Activated T-helper 9 cell treated with anti-CD3 and anti-CD28 coated beads, Interleukin-2, amount 50 U/mL, for 16 hours (primary cell): ENCODE results near the gene TNPO3.
"Not testable (repeated sequence)": the region's sequence is repeated elsewhere in the genome, so short reads cannot be mapped to it uniquely, and the experiment has no call there.

Experiments used
- DNase-seq: peaks from one replicate; pipeline ENCODE4 v3.0.0-alpha.2; 2020; ENCODE audit warnings: low read depth

TNPO3 gene

DNA sequence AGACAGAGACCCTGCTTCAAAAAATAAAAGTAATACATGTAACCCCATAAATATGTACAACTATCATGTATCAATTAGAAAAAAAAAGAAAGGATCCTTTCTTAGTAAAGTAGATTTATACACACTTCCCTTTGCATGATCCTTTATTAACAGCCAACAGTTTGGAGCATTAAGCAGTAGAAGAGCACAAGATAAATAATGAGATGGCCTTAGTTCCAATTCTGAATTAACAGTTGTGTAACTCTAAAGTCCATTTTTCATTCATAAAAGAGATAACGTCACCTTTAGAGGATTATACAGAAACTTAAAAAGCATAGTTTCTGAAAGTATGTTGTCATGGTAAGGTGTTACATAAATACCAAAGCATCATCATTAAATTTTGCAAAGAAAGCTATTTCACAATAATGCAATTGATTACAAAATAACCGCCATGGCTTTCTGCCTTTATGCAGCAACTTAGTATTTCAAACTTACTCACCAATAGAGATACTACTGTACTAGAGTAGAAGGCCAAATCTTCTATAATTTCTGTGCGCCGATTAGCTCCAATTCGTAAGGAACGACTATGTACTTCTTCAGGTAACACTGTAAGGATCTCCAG lies 40.3 kb downstream of the TNPO3 start:
- DNase-seq: no peak

DNA sequence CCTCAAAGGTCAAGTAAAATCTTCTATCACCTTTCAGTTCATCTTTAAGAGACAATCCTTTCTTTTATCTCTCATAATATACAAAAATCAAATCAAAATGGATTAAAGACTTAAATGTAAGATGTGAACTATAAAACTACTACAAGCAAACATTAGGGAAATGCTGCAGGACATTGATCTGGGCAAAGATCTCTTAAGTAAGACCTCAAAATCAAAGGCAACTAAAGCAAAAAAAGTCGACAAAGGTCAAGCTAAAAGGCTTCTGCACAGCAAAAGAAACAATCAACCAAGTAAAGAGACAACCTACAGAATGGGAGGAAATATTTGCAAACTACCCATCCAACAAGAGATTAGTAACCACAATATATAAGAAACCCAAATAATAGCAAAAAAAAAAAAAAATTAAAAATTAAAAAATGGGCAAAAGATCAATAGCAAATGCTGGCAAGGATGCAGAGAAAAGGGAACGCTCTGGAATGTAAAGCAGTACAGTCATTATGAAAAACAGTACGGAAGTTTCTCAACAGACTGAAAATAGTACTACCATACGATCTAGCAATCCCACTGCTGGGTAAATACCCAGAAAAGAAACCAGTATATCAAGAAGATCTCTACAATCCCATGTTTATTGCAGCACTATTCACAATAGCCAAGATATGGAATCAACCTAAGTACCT lies 41.7 kb downstream of the TNPO3 start:
- DNase-seq: no peak

DNA sequence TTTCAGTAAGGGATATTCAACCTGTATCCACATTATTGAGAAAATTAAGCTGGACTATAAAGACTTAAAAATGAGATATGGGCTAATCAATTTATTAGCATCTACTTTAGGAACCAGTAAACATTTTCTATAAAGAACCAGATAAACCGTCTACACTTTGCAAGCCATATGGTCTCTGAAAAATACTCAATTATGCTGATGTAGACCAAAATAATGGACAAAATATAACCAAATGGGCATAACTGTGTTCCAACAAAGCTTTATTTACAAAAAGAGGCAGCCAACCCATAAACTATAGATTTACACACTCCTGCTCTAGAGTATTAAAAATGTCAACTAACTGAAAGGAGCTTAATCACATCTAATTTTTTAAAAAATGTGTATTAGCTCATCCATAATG lies 42.3 kb downstream of the TNPO3 start:
- DNase-seq: no peak

DNA sequence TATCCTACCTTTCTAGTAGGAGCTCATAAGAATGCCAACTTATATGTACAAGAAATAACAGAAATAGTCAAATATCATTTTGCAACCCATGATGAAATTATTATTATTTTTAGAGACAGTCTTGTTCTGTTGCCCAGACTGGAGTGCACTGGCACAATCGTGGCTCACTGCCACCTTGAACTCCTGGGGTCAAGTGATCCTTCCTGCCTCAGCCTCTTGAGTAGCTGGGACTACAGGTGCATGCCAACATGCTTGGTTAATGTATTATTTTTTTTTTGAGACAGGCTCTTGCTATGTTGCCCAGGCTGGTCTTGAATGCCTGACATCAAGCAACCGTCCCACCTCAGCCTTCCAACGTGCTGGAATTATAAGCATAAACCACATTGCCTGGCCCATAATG lies 44.8 kb downstream of the TNPO3 start:
- DNase-seq: no peak

DNA sequence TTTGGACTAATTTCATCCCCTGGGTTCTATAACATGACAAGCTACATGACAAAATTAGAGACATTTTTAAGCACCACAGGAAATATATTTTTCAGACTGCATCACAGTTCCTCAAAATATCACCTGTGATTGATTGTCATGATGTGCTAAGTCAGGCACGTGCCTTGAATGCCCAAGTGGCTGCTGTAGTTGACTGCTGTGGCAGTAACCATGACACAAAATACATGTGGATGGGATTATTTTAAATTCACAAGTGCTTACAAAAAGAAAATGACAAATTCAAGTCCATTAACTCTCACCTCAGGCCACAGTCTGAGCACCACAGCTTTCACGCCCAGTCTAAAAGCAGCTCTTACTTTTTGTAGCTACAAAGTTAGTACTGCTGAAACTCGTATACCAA lies 45.5 kb downstream of the TNPO3 start:
- no peak for DNase-seq

DNA sequence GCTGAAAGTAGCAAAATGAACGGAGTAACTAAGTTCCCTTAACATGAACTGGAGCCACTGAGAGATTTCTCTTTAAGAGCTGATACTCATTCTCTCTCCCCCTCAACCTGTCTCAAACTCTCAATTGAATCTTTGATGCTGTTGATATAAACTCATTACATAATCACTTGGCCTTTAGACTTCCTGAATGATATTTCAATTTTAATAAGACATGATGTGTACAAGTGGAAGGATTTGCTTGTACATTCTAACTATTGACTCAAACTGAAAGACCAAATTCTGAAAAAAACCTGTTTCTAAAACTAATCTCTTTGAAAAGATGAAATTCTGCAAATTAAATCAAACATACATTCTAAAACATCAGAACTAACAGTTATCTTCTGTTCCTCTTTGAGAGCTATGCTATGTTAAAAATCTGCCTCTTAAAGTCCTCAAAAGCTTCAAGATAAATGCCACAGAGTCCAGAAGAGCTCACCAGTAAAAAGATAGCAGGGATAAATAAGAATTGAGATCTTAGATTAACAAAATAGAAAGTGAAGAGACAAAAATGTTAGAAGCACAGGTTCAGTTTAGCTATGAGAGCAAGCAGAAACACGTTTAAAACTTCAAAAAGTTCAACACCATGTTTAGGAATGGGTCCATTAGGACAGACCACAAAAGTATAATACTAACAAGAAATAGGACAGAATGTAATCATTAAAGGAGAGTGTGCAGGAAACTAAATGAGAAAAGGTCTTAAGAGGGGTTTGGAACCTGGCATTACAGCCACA lies 46.1 kb downstream of the TNPO3 start:
- DNase-seq: no peak

DNA sequence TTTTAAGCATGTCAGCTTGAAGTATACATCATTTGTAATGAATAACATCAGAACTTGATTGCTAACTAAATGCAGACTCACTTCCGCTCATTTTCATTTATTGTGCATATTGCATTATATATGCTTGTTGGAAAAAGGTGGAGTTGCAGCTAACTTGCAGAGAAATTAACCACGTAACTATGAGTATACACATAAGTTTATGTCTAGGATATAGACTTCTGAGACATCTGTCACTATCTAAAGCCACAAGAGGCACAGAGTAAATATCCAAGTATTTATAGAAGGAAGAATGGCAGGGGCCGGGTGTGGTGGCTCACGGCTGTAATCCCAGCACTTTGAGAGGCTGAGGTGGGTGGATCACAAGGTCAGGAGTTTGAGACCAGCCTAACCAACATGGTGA lies 47.3 kb downstream of the TNPO3 start:
- no peak for DNase-seq

DNA sequence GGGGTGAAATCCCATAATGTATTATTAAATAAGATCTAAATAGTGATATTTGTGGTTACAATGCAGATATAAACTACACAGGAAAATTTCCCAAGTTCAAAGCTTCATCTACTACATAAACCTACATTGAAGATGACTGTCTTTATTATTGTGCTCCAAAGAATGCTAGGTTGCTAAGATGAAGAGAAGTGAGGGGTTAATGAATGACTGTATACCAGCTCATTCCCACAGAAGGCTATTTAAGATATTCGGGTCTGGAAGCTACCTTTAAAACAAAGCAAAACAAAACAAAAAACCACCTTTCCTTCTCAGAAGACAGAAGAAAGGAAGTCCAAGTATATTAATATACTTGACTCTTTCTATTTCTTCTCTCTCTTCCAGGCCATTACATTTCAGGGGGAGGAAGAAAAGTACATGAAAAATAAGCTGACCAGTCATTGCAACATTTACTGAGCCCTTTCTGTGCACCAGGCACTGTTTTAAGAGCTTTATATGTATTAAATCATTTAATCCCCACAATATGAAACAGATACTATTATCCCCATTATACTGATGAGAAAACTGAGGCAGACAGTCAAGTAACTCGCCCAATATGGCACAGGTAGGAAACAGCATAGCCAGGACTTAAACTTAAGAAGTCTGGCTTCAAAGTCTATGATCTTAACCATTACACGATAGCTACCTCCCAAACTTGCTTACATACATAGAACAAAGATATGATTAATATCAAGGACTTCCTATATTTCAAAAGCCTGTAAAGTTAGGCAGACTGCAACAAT lies 48.1 kb downstream of the TNPO3 start:
- DNase-seq: no peak

DNA sequence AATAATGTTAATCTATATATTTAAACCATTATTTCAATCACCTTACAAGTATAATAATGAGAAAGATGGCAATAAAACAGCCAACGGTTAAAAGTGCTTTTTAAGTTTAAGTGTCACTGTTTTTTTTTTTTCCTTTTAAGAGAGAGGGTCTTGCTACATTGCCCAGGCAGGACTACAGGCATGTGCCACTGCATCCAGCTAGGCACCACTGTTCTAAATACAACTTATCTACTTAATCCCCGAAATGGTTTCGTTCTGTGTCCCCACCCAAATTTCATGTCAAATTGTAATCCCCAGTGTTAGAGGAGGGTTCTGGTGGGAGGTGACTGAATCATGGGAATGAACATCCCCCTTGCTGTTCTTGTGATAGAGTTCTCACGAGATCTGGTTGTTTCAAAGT lies 49.7 kb downstream of the TNPO3 start:
- no peak for DNase-seq

DNA sequence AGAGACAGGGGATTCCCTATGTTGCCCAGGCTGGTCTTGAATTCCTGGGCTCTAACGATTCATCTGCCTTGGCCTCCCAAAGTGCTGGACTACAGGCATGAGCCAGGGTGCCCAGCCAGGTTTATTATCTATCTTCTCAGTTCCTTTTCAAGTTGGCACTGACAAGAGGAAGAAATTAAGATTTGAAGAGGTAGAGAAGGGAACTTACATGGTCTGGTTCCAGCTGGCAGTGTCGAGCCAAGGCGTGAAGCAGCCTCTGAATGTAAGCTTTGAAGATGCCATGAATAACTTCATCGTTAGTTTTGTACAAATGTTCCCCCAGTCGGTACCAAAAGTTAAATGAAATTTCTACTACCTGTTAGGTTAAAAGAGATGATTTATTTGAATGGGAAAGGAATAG lies 57.7 kb downstream of the TNPO3 start:
- no peak for DNase-seq

DNA sequence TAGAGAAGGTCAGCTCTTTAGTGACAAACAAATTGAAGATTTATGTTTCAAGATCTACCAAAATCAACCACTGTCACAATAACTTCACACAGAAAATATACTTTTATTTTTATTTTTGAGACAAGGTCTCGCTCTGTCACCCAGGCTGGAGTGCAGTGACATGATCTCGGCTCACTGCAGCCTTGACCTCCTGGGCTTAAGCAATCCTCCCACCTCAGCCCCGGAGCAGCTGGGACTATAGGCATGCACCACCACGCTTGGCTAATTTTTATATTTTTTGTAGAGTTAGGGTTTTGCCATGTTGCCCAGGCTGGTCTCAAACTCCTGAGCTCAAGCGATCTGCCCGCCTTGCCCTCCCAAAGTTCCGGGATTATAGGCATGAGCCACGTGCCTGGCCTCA lies 60.4 kb downstream of the TNPO3 start:
- DNase-seq: not testable (repeated sequence)

DNA sequence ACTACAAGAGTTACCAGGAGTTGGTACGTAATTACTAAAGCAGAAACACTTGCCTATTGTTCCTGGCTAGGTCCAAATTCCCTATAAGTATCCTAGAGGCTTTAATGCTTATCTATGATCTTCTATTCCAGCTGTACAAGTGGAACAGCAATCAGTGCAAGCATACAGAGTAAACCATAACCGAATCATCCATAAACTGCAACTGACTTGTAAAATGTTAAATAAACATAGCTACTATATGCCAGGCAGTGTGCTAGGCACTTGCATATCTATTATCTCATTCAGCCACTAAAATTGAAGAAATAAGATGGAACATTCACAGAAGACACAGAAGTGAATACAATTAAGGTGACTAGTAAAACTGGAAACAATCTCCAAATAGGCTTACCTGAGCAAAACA lies 61.5 kb downstream of the TNPO3 start:
- DNase-seq: no peak

DNA sequence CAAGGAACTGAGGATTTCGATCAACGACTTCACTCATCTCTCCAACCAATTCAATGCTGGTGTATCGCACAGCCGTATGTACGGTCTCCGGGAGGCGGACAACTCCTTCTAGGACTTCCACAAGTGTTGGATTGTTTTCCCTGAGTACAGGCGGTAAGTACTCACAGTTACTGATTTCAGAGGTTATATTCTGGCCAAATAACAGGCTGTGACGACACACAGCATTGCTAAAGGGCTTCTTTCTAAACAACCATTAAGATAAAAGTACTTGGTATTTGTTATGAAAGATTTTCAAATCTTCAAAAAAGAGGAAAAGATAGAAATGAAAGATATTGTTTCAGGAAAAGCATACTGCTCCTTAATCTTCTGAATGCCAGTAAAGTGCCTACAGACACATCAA lies 65.0 kb downstream of the TNPO3 start:
- no peak for DNase-seq

DNA sequence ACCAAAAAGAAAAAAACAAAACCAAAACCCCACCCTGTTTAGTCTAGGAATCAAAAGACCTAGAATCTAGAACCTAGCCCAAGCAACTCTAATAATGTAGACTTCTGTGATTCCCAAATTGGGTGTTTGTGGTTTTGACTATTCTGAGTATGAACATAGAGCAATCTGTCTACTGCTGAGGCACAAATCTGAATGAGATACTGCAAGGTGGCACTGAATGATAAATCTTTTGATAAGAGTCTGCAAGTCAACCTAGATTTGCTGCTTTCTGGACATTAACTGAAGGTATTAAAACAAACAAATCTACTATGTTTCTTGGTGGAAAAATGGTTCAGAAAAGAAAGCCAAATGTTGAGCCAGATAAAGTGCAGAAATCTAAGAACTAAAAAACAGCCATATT lies 66.5 kb downstream of the TNPO3 start:
- DNase-seq: no peak

DNA sequence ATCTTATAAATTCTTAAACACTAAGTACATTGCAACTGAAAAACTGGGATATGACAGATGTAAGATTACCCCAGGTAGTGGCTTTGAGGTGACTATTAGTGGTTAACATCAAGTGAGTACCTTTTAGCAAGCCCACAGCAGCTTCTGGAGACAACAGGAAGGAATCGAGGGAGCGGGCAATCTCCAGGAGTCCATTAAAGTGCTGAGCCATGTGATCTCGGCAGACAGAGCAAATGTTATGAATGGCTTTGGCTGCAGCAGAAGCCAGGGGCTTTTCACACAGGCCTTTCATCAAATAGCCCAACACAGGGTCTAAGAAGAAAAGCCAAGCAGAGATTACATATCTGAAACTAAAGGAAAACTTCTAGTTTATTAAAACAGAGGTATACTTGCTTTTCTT lies 68.3 kb downstream of the TNPO3 start:
- DNase-seq: no peak

DNA sequence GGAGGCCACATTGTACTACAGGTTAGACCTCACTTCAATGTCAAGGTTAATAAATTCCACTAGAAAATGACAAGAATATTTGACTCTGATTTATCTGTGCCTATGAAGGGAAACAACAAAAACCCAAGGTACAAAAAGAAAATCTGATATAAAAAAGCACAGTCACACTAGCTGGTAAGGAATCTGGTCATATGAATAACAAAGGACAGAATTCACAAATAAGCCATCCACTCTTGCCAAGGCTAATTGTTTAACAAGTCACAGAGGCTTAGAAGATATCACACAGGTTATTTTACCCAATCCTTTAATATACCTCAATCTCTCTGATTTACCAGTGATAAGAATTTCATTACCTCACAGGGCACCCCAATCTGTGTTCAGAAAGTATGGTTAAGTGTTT lies 69.3 kb downstream of the TNPO3 start:
- DNase-seq: no peak

DNA sequence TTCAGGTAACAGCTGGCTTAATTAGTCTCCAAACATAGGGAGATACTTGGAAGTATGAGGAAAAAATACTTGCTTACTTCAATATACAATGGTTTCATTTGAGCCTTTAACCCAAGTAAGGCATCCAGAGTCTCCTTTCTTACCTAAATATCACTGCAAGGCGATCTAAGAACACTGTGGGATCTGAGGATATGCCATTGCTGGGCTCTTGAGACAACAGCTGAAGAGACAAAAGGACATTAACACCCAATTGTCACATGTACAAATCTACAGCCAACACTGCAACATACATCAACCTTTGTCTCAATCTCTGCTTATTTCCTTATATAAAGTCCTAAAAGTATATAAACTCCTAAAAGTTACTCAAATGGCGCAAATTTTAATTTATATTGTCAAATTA lies 72.8 kb downstream of the TNPO3 start:
- no peak for DNase-seq

DNA sequence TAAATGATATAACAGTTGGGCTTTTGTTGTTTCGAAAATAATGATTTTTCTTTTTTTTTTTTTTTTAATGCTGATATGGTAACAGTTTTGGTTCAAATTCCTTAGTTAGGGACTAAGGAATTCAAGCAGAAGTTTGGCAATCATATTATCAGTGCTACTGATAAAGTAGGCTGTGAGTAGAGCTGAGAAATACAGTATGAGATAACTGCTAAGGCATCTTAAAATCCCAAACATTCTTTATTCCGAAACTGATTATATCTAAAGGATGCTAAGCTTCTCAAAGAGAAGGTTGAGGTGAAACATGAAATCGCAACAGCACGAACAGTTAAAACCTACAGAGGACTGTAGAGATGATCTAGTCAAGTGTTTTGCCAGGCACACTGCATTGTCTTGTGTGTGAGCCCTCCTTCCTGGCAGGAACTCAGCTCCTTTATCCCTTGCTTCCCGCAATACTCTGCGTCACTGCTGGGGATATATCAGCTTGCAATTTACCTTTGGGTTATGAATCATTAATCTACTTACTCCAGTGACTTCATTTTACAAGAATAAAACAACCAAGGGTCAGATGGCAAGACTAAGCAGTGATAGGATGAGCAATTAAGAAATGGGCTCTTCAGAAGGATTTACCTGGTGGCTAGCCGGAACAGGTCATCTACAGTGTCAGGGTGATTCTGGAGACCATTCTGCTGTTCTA lies 80.5 kb downstream of the TNPO3 start:
- no peak for DNase-seq

DNA sequence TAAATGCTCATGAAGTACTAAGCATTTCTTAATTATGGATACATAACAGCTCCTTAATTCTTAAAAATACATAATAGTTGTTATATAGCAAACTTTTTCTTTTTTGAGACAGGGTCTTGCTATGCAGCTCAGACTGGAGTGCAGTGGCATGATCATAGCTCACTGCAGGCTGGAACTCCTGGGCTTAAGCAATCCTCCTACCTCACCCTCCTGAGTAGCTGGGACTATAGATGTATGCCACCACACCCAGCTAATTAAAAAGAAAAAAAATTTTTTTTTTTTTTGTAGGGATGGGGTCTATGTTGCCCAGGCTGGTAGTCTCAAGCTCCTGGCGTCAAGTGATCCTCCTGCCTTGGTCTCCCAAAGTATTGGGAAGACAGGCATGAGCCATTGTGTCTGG lies 86.3 kb downstream of the TNPO3 start:
- DNase-seq: no peak

DNA sequence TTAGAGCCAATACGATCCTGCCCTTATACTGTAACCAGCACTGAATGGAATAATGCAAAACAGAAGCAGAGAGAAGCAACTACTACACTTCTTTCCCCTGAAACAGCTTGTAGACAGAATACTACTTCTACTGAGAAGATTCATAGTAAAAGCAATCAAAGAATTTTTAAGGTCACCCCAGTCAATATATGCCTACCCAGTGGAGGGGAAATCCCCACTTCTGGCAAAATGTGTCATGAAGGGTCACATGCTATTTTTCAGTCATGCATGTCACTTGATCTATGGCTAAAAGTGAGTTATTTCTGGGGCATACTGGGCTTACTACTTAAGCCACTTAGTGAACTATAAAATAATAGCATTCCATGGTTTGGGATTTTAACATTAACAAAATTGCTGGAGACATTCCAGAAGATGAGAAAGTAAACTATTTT lies 91.6 kb downstream of the TNPO3 start:
- no peak for DNase-seq

DNA sequence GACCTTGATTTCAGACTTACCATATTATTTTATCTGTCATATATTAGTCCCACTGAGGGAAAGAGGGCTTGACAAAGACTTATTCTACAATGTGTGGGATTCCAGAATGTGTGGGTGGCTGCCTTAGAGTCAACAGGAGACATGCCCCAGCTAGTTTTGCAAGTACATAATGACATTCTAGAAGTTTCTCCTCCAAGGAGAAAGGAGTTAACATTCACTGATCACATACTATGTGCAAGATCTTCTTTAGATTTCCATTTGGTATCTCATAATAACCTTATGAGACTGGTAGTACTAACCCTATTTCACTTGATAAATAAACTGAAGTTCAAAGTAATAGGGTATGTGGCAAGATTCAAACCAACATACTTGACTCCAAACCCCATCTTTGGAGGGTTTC lies 92.0 kb downstream of the TNPO3 start:
- DNase-seq: no peak

DNA sequence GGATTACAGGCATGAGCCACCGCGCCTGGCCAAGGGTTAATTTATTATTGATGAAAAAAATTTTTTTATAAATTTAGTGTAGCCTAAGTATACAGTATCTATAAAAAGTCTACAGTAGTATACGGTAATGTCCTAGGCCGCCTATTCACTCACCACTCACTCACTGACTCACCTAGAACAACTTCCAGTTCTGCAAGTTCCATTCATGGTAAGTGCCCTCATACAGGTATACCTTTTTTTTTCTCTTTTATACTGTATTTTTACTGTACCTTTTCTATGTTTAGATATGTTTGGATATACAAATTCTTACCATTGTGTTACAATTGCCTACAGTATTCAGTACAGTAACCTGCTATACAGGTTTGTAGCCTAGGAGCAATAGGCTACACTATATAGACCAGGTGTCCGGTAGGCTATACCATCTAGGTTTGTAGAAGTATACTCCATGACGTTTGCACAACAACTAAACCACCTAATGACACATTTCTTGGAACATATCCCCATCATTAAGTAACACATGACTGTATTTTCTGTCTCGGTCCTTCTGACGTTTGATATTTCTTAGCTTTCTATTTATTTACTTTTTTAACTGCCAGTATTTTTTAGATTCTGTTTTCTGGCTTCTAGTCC lies 93.8 kb downstream of the TNPO3 start:
- no peak for DNase-seq
